GM19455 (cell line): ENCODE results near the gene RUNX1.

Experiments used
- ATAC-seq: cut with Tn5 transposase; IDR thresholded peaks from one replicate; pipeline ENCODE4 v1.9.1; 2021; ENCODE audit not compliant: unreplicated experiment

The RUNX1 gene

GRCh38 chr21:34907461-34908418 is 141.4 kb downstream of the RUNX1 start:
- no peak for ATAC-seq

GRCh38 chr21:34906401-34906800 is 142.7 kb downstream of the RUNX1 start:
- no peak for ATAC-seq

- no peak for ATAC-seq
Measured at GRCh38 chr21:34905218-34905537, 143.9 kb downstream of the RUNX1 start.

GRCh38 chr21:34904526-34905217 is 144.4 kb downstream of the RUNX1 start:
- no peak for ATAC-seq

- no peak for ATAC-seq
Measured at GRCh38 chr21:34900376-34900775, 148.7 kb downstream of the RUNX1 start.

GRCh38 chr21:34899760-34900159 is 149.3 kb downstream of the RUNX1 start:
- ATAC-seq, result no peak

GRCh38 chr21:34899302-34899701 is 149.8 kb downstream of the RUNX1 start:
- no peak for ATAC-seq

- no peak for ATAC-seq
Measured at GRCh38 chr21:34897828-34898227, 151.3 kb downstream of the RUNX1 start.

- ATAC-seq, result no peak
Measured at GRCh38 chr21:34894401-34894800, 154.7 kb downstream of the RUNX1 start.

GRCh38 chr21:34892209-34892608 is 156.9 kb downstream of the RUNX1 start:
- no peak for ATAC-seq

GRCh38 chr21:34891613-34891943 is 157.5 kb downstream of the RUNX1 start:
- ATAC-seq, result no peak

- no peak for ATAC-seq
Measured at GRCh38 chr21:34890724-34891612, 158.1 kb downstream of the RUNX1 start.

GRCh38 chr21:34890470-34890723 is 158.7 kb downstream of the RUNX1 start:
- ATAC-seq, result no peak

- peak; percentile 43 for ATAC-seq
Measured at GRCh38 chr21:34889676-34890469, 159.2 kb downstream of the RUNX1 start.

- no peak for ATAC-seq
Measured at GRCh38 chr21:34889320-34889675, 159.8 kb downstream of the RUNX1 start.

GRCh38 chr21:34888569-34889319 is 160.4 kb downstream of the RUNX1 start:
- peak; percentile 55 for ATAC-seq

GRCh38 chr21:34887725-34888568 is 161.2 kb downstream of the RUNX1 start:
- no peak for ATAC-seq

GRCh38 chr21:34887105-34887442 is 162.0 kb downstream of the RUNX1 start:
- ATAC-seq, result no peak
